Stomach smooth muscle (tissue), 2 donors: ENCODE measurements around the gene TACR1.

Experiments used
- H3K27ac ChIP-seq: one replicate; pipeline ENCODE4 v1.7.0; 2013; ENCODE audit warnings: mild to moderate bottlenecking, low read length, inconsistent platforms
- H3K27me3 ChIP-seq, 2 donors: one replicate each; pipeline ENCODE4 v1.7.0; 2013; ENCODE audit warnings: low read length in 2 of 2; ENCODE audit not compliant: insufficient read depth in 2 of 2, control insufficient read depth in 1 of 2
- H3K36me3 ChIP-seq, 2 donors: one replicate each; pipeline ENCODE4 v1.7.0; 2013; ENCODE audit warnings: low read length in 2 of 2; ENCODE audit not compliant: control insufficient read depth in 2 of 2, insufficient read depth in 2 of 2
- H3K4me1 ChIP-seq: one replicate; pipeline ENCODE4 v1.7.0; 2013; ENCODE audit warnings: low read length; ENCODE audit not compliant: control insufficient read depth, insufficient read depth
- H3K4me3 ChIP-seq, 2 donors: one replicate each; pipeline ENCODE4 v1.7.0; 2013; ENCODE audit warnings: low read length in 2 of 2
- H3K9ac ChIP-seq, 2 donors: one replicate each; pipeline ENCODE4 v1.7.0; 2013; ENCODE audit warnings: low read length in 2 of 2, mild to moderate bottlenecking in 1 of 2
- H3K9me3 ChIP-seq, 2 donors: one replicate each; pipeline ENCODE4 v1.7.0; 2013; ENCODE audit warnings: low read length in 2 of 2; ENCODE audit not compliant: control insufficient read depth in 2 of 2
- donor health status: healthy.
- donor health status: Pancreatic carcinoma.

The TACR1 gene

GRCh38 chr2:75053484-75054112, 145.7 kb downstream of the TACR1 start:
- no peak overlapping the region for H3K27ac ChIP-seq
- H3K9ac ChIP-seq, result no peak overlapping the region
- no peaks in the 10 kb centered on the region for H3K4me1 ChIP-seq
- no peaks in the 10 kb centered on the region for H3K27me3 ChIP-seq
- no peaks in the 10 kb centered on the region for H3K9me3 ChIP-seq
- no peak overlapping the region for H3K4me3 ChIP-seq
- no peaks in the 10 kb centered on the region for H3K36me3 ChIP-seq

- Histone ChIP-seq H3K27ac (no peak overlapping the region), H3K27me3 (no peaks in the 10 kb centered on the region), H3K4me3 (no peak overlapping the region), H3K9me3 (no peaks in the 10 kb centered on the region), H3K9ac (no peak overlapping the region), H3K4me1 (no peaks in the 10 kb centered on the region), H3K36me3 (no peaks in the 10 kb centered on the region)
Measured at GRCh38 chr2:75047992-75048625, 151.2 kb downstream of the TACR1 start.

GRCh38 chr2:75047189-75047991, 151.9 kb downstream of the TACR1 start:
- Histone ChIP-seq H3K4me3 (no peak overlapping the region), H3K9ac (no peak overlapping the region), H3K27ac (no peak overlapping the region)

GRCh38 chr2:75045526-75046050, 153.7 kb downstream of the TACR1 start:
- Histone ChIP-seq H3K36me3 (no peaks in the 10 kb centered on the region), H3K4me3 (no peak overlapping the region), H3K9ac (no peak overlapping the region), H3K27ac (no peak overlapping the region), H3K27me3 (no peaks in the 10 kb centered on the region), H3K9me3 (no peaks in the 10 kb centered on the region), H3K4me1 (no peaks in the 10 kb centered on the region)

More at GRCh38 chr2:75047189-75047991, 151.9 kb downstream of the TACR1 start:
- no peaks in the 10 kb centered on the region for H3K36me3 ChIP-seq
- no peaks in the 10 kb centered on the region for H3K9me3 ChIP-seq
- H3K4me1 ChIP-seq, result no peaks in the 10 kb centered on the region
- H3K27me3 ChIP-seq, result no peaks in the 10 kb centered on the region

GRCh38 chr2:75044291-75044690, 155.0 kb downstream of the TACR1 start:
- H3K9me3 ChIP-seq, result no peaks in the 10 kb centered on the region
- H3K27ac ChIP-seq, result no peak overlapping the region
- no peak overlapping the region for H3K9ac ChIP-seq
- H3K36me3 ChIP-seq, result no peaks in the 10 kb centered on the region
- no peaks in the 10 kb centered on the region for H3K27me3 ChIP-seq
- H3K4me3 ChIP-seq, result no peak overlapping the region
- H3K4me1 ChIP-seq, result no peaks in the 10 kb centered on the region

GRCh38 chr2:75042823-75043222, 156.5 kb downstream of the TACR1 start:
- Histone ChIP-seq H3K36me3 (no peaks in the 10 kb centered on the region), H3K9ac (no peak overlapping the region), H3K27me3 (no peaks in the 10 kb centered on the region), H3K9me3 (no peaks in the 10 kb centered on the region), H3K4me1 (no peaks in the 10 kb centered on the region), H3K27ac (no peak overlapping the region), H3K4me3 (no peak overlapping the region)

- H3K36me3 ChIP-seq, result no peaks in the 10 kb centered on the region
Measured at GRCh38 chr2:75041731-75042600, 157.4 kb downstream of the TACR1 start.

GRCh38 chr2:75041226-75041625, 158.1 kb downstream of the TACR1 start:
- no peaks in the 10 kb centered on the region for H3K4me1 ChIP-seq
- H3K27ac ChIP-seq, result no peak overlapping the region
- H3K9ac ChIP-seq, result no peak overlapping the region
- no peaks in the 10 kb centered on the region for H3K9me3 ChIP-seq
- H3K36me3 ChIP-seq, result no peaks in the 10 kb centered on the region
- H3K27me3 ChIP-seq, result no peaks in the 10 kb centered on the region
- H3K4me3 ChIP-seq, result no peak overlapping the region

More at GRCh38 chr2:75041731-75042600, 157.4 kb downstream of the TACR1 start:
- Histone ChIP-seq H3K27me3 (no peaks in the 10 kb centered on the region), H3K9ac (no peak overlapping the region), H3K27ac (no peak overlapping the region), H3K4me1 (no peaks in the 10 kb centered on the region), H3K9me3 (no peaks in the 10 kb centered on the region), H3K4me3 (no peak overlapping the region)

- Histone ChIP-seq H3K36me3 (no peaks in the 10 kb centered on the region), H3K4me3 (no peak overlapping the region), H3K27me3 (no peaks in the 10 kb centered on the region), H3K27ac (no peak overlapping the region), H3K4me1 (no peaks in the 10 kb centered on the region), H3K9me3 (peaks cover 0 to 2% of the 10 kb centered on the region in 2 donors), H3K9ac (no peak overlapping the region)
Measured at GRCh38 chr2:75035444-75036353, 163.6 kb downstream of the TACR1 start.
